Measurements from ENCODE around the gene CALR.
"Not testable (repeated sequence)": the region's sequence is repeated elsewhere in the genome, so short reads cannot be mapped to it uniquely, and the experiment has no call there.

The CALR gene

GRCh38 chr19:12935071-12935470 is 3.3 kb upstream of the CALR start:
- DNase-seq: peak; percentile 5

- DNase-seq: no peak
These were observed 1.8 kb upstream of the CALR start for GRCh38 chr19:12936582-12936981.

GRCh38 chr19:12937093-12937926 is 1.1 kb upstream of the CALR start:
- peak; percentile 97 for DNase-seq

- peak; percentile 66 for DNase-seq
These were observed 581 bp downstream of the CALR start for GRCh38 chr19:12938779-12939601.

GRCh38 chr19:12939975-12940423 is 1.6 kb downstream of the CALR start:
- no peak for DNase-seq

GRCh38 chr19:12940897-12941296 is 2.5 kb downstream of the CALR start:
- no peak for DNase-seq

GRCh38 chr19:12943437-12944044 is 5.1 kb downstream of the CALR start:
- DNase-seq: no peak

- DNase-seq: no peak
These were observed 5.8 kb downstream of the CALR start for GRCh38 chr19:12944104-12944674.

GRCh38 chr19:12945479-12946091 is 7.2 kb downstream of the CALR start, which contains the start of gene RAD23A:
Gene RAD23A, plus strand, starts transcription at chr19:12945862. Its CDS starts 87 bp downstream, at chr19:12945949.
- peak; percentile 99 for DNase-seq

- peak; percentile 87 for DNase-seq
These were observed 7.8 kb downstream of the CALR start for GRCh38 chr19:12946092-12946721.

GRCh38 chr19:12946731-12947496 is 8.5 kb downstream of the CALR start:
- no peak for DNase-seq

- peak; percentile 98 for DNase-seq
These were observed 9.5 kb downstream of the CALR start for GRCh38 chr19:12947702-12948611.

GRCh38 chr19:12948612-12949362 is 10.4 kb downstream of the CALR start:
- no peak for DNase-seq

GRCh38 chr19:12949363-12950283 is 11.2 kb downstream of the CALR start:
- DNase-seq: no peak

- DNase-seq: not testable (repeated sequence)
These were observed 13.6 kb downstream of the CALR start for GRCh38 chr19:12952050-12952449.

- DNase-seq: peak; percentile 49
These were observed 14.2 kb downstream of the CALR start for GRCh38 chr19:12952488-12953137.

- DNase-seq: no peak
These were observed 14.9 kb downstream of the CALR start for GRCh38 chr19:12953138-12953798.

Measured in hematopoietic multipotent progenitor cell treated with erythropoietin and hydrocortisone succinate and interleukin-3 and kit ligand, for 4 days (in vitro differentiated cells).